Ovary (tissue), 9 donors: ENCODE measurements around the gene ETV6. TPM values are rescaled to one million over a fixed set of nuclear protein-coding genes. Genes with fewer than 3 reads are reported as not detected.

Experiments
- DNase-seq, 5 donors: peaks; one replicate each; pipeline ENCODE4 v3.0.0-alpha.2; 2019 to 2020
- H3K27ac ChIP-seq, 2 donors: fragments of 200-600 bp; one replicate each; pipeline versions ENCODE4 v1.5.1 to v1.8.0; 2019 to 2022
- H3K27me3 ChIP-seq: fragments of 200-600 bp; one replicate; pipeline ENCODE4 v1.8.0; 2022
- H3K36me3 ChIP-seq: fragments of 200-600 bp; sonication (generic); one replicate; pipeline ENCODE4 v1.5.1; 2019
- H3K4me1 ChIP-seq: one replicate; pipeline ENCODE4 v1.8.1; 2013; ENCODE audit warnings: mild to moderate bottlenecking, moderate library complexity; ENCODE audit not compliant: insufficient read depth
- H3K4me3 ChIP-seq: fragments of 200-600 bp; sonication (generic); one replicate; pipeline ENCODE4 v1.5.1; 2017
- H3K9me3 ChIP-seq, 2 donors: fragments of 200-600 bp in 1 of 2; sonication (generic) in 1 of 2; one replicate each; pipeline versions ENCODE4 v1.5.1 to v1.8.1; 2013 to 2019; ENCODE audit warnings: mild to moderate bottlenecking in 1 of 2, moderate library complexity in 1 of 2
- EP300 ChIP-seq: sonication (generic); formaldehyde crosslinking; IDR thresholded peaks from one replicate; pipeline ENCODE4 v1.6.1; 2017; ENCODE audit warnings: antibody characterized with exemption
- POLR2A ChIP-seq: fragments of 450-650 bp; IDR thresholded peaks from one replicate; pipeline ENCODE4 v1.6.1; 2017; ENCODE audit warnings: antibody characterized with exemption, mild to moderate bottlenecking, moderate library complexity
- WGBS, 3 donors: extraction: QIAGEN DNeasy Blood & Tissue Kit in 1 of 3; methylation state at CpG; one replicate each; pipeline versions ENCODE4 v1.1.5 to v1.1.7; 2013 to 2017; 5-methylcytosine and 5-hydroxymethylcytosine counted together
- intact Hi-C, 4 donors: fragments of 100-400 bp; cut with DNase I; formaldehyde crosslinking; loops; one replicate each; pipeline versions ENCODE4 v1.11.0 to v1.15.1; 2022 to 2023
- polyA plus RNA-seq, 2 donors: library from polyadenylated mRNA; stranded (reverse); fragments of 200-250 nt in 1 of 2; fragments of 350-450 nt in 1 of 2; fragmentation: Illumina TruSeq in 1 of 2; extraction: RNeasy Lipid Tissue Mini Kit (QIAGEN cat#74804) in 1 of 2; gene quantifications; one replicate each; pipeline ENCODE4 v1.2.3, GENCODE V29; 2013 to 2014
- total RNA-seq, 7 donors: library from RNA; depleted of rRNA in 2 of 7; stranded (reverse); fragments of >200 nt in 2 of 7; fragmentation: NEBNext Ultra II Directional in 3 of 7; extraction: Animal tissue kit (Norgen Biotek cat#: 25700) in 3 of 7; gene quantifications; one replicate each; pipeline versions ENCODE4 v1.1.0 to v1.2.4, GENCODE V29; 2016 to 2023
- TF ChIP-seq, protein P1 (sequence below), 3 donors: fragments of 450-650 bp in 2 of 3; fragments of 200-600 bp in 1 of 3; IDR thresholded peaks; one replicate each; pipeline versions ENCODE4 v1.5.1 to v1.8.0; 2016 to 2022; ENCODE audit warnings: antibody characterized with exemption in 3 of 3, mild to moderate bottlenecking in 1 of 3
- donor health status: DM: no; HTN: no; CAD: no; lungs with moderate emphysema.
- donor health status: DM: no; HTN: no; CAD: no.
- donor health status: Bipolar disorder and iron deficiency.
- donor health status: DM: yes; HTN: yes; CAD: no.
- donor health status: DM: no; HTN: no; CAD: no.
- donor health status: DM: yes; HTN: yes; CAD: no.

Gene ETV6
- total and polyA plus RNA-seq, 9 donors: 4.4 to 34.6 (median 18.3) TPM

DNA sequence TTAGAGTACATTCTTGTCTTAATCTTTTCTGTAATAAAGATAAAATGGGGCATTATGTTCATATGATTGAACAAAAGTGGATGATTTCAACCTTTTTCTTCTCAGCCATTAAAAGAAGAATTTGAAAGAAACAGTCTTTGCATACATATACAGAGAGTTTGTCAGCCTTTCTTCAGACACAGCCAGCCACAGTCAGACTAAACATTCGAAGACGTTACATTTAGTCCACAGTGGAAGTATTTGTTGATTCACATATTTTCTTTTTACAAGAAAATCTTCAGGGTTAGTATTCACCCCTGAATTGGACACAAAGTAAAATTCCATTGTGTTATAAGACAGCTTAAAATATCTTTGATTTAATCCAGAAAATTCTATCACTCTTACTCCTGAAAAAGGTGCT, 36.2 kb downstream of the ETV6 start:
- no peak overlapping the region for H3K4me3 ChIP-seq
- no peaks in the 10 kb centered on the region for H3K9me3 ChIP-seq
- no peak for TF ChIP-seq EP300
- TF ChIP-seq POLR2A: no peak
- TF ChIP-seq, protein P1, sequence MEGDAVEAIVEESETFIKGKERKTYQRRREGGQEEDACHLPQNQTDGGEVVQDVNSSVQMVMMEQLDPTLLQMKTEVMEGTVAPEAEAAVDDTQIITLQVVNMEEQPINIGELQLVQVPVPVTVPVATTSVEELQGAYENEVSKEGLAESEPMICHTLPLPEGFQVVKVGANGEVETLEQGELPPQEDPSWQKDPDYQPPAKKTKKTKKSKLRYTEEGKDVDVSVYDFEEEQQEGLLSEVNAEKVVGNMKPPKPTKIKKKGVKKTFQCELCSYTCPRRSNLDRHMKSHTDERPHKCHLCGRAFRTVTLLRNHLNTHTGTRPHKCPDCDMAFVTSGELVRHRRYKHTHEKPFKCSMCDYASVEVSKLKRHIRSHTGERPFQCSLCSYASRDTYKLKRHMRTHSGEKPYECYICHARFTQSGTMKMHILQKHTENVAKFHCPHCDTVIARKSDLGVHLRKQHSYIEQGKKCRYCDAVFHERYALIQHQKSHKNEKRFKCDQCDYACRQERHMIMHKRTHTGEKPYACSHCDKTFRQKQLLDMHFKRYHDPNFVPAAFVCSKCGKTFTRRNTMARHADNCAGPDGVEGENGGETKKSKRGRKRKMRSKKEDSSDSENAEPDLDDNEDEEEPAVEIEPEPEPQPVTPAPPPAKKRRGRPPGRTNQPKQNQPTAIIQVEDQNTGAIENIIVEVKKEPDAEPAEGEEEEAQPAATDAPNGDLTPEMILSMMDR (IDR thresholded peaks at IDR 0.05): no peak
- H3K27ac ChIP-seq: no peak overlapping the region
- WGBS, 3 donors: 14 to 29% (median 14%) methylated on average over 2 of the region's 2 CpGs
- no peaks in the 10 kb centered on the region for H3K27me3 ChIP-seq
- peaks cover 2% of the 10 kb centered on the region for H3K4me1 ChIP-seq
- no peak for DNase-seq
- H3K36me3 ChIP-seq: no peaks in the 10 kb centered on the region
- intact Hi-C loops: no loop called here

DNA sequence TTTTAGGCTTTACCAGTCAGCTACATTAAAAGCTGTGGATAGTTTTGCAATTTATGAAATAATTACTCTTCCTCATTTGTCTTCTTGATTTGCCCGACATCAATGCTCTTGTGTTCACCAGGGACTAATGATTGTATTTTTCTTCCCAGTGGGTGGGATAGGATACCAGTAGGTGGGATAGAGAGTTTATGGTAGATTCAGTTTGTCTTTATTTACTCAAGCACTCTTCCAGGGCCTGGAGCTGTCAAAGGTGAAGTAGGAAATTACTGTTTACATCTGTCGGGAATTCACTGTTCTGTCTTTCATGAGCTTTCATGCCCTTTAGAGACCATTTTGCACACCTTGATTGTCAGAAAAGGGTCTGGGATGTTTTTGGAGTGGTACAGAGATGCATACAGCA, 36.6 kb downstream of the ETV6 start:
- Histone ChIP-seq H3K9me3 (no peaks in the 10 kb centered on the region), H3K4me3 (no peak overlapping the region), H3K27me3 (no peaks in the 10 kb centered on the region), H3K36me3 (no peaks in the 10 kb centered on the region), H3K27ac (no peak overlapping the region), H3K4me1 (peaks cover 2% of the 10 kb centered on the region)
- DNase-seq: no peak
- TF ChIP-seq POLR2A (no peak), EP300 (no peak)
- TF ChIP-seq, protein P1 (IDR thresholded peaks at IDR 0.05): no peak
- intact Hi-C loops: no loop called here
- 86 to 94% (median 90%) methylated on average over 2 of the region's 2 CpGs for WGBS, 3 donors

DNA sequence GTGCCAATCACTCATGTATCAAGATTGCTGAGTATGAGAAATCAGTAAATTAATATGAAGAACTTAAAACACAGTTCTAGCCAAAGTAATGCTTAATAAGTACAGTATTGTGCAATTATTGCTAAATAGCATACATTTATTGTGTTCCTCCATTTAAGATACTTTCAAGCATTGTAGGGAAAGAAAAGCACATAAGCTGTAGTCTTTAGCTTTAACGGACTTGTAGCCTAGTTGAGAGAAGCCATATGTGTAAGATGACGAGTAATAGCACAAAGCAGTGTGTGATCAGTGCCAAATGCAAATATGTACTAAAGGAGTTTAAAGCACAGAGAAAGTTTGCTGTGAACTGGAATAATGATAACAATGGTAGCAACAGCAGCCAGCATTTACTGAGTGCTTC, 38.1 kb downstream of the ETV6 start:
- Histone ChIP-seq H3K27ac (no peak overlapping the region), H3K4me3 (no peak overlapping the region), H3K36me3 (no peaks in the 10 kb centered on the region), H3K4me1 (peaks cover 2% of the 10 kb centered on the region), H3K27me3 (no peaks in the 10 kb centered on the region), H3K9me3 (no peaks in the 10 kb centered on the region)
- intact Hi-C loops: no loop called here
- TF ChIP-seq, protein P1 (IDR thresholded peaks at IDR 0.05): no peak
- TF ChIP-seq EP300: no peak
- no peak for TF ChIP-seq POLR2A
- WGBS, 3 donors: 41 to 66% (median 58%) methylated on average over 2 of the region's 2 CpGs
- DNase-seq: no peak

DNA sequence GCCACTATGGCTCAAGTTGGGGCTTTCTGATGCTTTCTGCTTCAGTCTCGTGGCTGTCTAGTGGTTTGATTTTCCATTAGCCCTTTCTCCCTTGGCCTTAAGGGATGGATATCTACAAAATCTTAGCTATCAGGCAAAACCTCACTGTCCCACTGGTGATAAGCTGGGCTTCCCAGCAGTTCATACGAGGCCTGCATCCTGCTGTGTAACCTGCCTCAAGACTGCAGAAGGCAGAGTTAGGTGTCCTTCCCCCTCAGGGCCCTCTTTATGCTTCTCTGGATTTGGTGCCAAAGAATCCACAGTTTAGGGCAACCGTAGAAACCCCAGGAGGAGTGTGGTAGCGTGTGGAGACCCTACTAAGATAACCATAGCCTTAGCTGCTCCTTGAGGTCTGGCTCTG, 38.9 kb downstream of the ETV6 start:
- TF ChIP-seq, protein P1 (IDR thresholded peaks at IDR 0.05): no peak
- no peak for TF ChIP-seq EP300
- TF ChIP-seq POLR2A: no peak
- no peak for DNase-seq
- Histone ChIP-seq H3K36me3 (no peaks in the 10 kb centered on the region), H3K9me3 (no peaks in the 10 kb centered on the region), H3K4me1 (peaks cover 2% of the 10 kb centered on the region), H3K27ac (no peak overlapping the region), H3K4me3 (no peak overlapping the region), H3K27me3 (no peaks in the 10 kb centered on the region)
- WGBS, 3 donors: 83 to 88% (median 85%) methylated on average over 4 of the region's 4 CpGs
- intact Hi-C loops: no loop called here

DNA sequence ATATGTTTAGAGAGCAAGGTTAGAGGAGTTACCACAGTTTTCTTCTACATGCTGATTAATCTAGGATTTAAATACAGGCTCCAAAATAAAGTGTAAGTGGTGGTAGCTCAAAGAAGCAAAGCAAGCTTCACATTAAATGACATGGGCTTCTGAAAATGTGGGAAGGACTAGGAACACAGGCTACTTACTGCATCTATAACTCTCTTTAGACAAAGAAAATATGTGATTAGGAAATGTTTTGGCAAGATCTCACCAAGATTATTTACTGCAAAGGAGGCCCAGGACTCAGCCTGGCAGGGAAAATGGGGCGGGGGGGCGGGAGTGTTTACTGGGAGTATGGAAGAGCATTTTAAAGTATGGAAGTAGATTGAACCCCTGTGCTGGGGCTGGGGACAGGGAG, 39.4 kb downstream of the ETV6 start:
- no peaks in the 10 kb centered on the region for H3K27me3 ChIP-seq
- no peak for DNase-seq
- no peak overlapping the region for H3K4me3 ChIP-seq
- TF ChIP-seq POLR2A: no peak
- TF ChIP-seq, protein P1 (IDR thresholded peaks at IDR 0.05): no peak
- no peak for TF ChIP-seq EP300
- 92 to 98% (median 95%) methylated on average over 2 of the region's 2 CpGs for WGBS, 3 donors
- H3K9me3 ChIP-seq: no peaks in the 10 kb centered on the region
- H3K36me3 ChIP-seq: no peaks in the 10 kb centered on the region
- intact Hi-C loops: no loop called here
- no peak overlapping the region for H3K27ac ChIP-seq
- peaks cover 2% of the 10 kb centered on the region for H3K4me1 ChIP-seq
